GM19395 (cell line): Measurements from ENCODE around the gene MACO1.
"Not testable (repeated sequence)": the region's sequence is repeated elsewhere in the genome, so short reads cannot be mapped to it uniquely, and the experiment has no call there.

Source experiments
- ATAC-seq: cut with Tn5 transposase; IDR thresholded peaks from one replicate; pipeline ENCODE4 v1.9.1; 2021; ENCODE audit warnings: mild to moderate bottlenecking, moderate library complexity; ENCODE audit not compliant: unreplicated experiment

The MACO1 gene

GRCh38 chr1:25420715-25421114, 10.0 kb upstream of the MACO1 start, which contains the start of gene RHCE:
TSS of gene RHCE (minus strand) at chr1:25420825. CDS start at chr1:25420786, 39 bp downstream.
- not testable (repeated sequence) for ATAC-seq

- not testable (repeated sequence) for ATAC-seq
Measured at GRCh38 chr1:25423206-25423605, 7.5 kb upstream of the MACO1 start.

GRCh38 chr1:25425098-25426085, 5.3 kb upstream of the MACO1 start:
- ATAC-seq: no peak

DNA sequence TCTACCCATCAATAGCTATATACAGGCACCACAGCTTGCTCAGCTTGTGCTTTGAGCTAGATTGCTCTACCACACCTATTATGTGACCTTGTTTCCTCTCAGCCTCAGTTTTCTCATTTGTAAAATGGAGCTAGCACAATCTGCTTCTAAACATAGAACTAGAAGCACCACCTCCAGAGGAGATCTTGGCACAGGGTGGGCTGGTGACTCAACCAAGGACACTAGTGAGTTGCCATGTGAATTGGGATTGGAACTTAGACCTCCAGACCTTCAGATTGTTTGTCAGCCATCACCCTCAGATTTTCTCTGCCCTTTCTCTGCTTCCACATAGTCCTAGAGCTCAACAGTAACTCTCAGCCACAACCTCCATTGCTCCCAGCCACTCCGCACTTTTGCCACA, 3.0 kb upstream of the MACO1 start:
- ATAC-seq: no peak

DNA sequence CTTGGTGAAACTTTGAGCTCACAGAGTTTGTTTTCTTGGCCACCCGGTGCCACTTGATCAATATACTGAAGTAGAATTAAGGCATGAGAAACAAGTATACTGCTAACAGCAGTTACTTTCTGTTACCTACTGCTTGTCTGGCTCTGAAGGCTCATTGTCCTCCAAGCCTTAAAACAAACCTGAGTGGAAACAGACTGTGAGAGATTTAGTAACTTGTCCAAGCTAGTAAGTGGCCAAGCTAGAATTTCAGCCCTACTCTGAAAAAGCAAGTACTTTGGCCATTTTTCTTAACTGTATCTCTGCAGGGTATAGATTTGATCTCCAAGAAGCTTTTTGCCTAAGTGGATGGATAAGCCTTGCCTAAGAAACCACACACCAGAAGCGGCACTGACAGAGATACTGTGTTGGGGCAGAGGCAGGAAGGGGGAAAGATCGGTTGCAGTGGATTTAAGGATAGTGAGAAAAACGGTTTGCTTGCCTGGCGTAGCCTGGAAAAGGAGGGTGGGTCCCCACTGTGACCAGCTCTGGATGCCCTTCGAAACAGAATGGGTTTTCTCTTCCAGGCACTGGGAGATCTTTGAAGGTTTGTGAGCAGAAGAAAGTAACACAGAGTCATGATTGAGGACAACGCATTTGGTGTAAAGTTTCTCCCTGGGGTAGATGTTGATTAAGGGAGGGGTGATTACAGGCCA, 2.1 kb upstream of the MACO1 start:
- no peak for ATAC-seq

DNA sequence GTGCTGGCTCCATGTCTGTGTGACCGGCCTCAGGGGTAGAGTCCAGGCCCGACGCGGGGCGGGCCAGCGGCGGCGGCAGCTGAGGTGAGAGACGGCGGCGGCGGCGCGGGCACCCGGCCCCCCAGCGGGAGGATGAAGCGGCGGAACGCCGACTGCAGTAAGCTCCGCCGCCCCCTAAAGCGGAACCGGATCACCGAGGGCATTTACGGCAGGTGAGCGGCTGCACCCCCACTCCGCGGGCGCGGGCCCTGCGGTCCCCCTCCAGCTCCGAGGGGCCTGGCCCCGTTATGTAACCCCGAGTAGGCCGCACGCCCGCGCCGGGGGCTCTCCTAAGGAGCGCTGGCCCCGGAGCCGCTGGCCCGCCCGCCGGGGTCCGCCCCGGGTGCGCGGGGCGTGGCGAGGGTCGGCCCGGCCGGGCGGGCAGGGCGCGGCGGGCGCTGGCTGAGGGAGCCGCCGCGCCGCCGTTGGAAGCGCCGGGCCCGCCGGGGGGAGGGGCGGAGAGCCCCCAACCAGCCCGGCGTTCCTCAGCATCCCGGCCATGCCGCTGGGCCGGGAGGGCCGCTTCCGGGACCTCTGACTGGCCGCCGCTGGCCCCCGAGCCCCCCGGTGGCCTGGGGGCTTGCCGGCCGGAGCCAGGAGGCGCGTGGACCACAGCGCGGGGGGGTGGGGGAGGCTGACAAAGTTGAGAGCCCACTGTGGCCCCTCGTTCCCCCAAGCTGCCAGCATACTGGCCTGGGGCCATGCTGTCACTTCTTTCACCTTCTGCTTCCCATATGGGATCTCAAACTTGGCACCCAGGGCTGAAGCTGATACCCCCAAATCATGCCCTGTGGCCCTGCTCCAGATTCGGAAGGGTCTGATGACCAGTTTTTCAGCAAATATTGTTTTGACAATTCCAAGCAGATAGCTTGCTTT, 527 bp downstream of the MACO1 start:
- ATAC-seq: peak; percentile 33

DNA sequence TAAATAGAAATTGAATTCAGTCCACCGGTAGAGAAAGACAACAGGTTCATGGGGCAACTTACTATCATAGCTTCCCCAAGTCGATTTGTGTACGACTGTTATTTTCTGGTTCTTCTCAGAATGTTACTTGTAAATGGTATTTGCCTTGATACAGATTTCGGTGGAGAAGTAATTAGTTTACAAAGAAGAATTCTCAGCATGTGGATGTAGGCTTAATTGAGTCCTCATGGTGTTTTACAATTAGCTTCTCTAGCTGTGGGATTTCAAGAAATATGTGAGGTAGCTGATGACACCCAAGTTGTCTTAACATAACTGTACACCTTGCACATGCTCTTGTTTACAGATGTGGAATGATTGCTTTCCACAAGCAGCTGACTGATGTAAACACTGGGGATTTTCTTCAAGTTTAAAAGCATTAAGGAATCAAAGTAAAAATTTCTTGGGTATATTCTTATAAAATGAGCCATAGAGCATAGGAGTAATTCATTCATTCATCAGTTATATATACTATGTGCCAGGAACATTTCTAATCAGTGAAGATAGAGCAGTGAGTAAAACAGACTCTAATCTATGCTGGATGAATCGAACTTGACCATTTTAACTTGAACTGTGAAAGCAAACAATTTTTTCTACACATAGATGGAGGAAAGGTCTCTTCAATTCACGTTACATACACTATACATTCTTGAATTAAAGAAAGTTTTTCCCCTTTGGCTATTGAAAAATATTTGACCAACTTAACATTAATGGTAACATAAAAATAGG, 1.4 kb downstream of the MACO1 start:
- no peak for ATAC-seq

- no peak for ATAC-seq
Measured at GRCh38 chr1:25432749-25433388, 2.2 kb downstream of the MACO1 start.

DNA sequence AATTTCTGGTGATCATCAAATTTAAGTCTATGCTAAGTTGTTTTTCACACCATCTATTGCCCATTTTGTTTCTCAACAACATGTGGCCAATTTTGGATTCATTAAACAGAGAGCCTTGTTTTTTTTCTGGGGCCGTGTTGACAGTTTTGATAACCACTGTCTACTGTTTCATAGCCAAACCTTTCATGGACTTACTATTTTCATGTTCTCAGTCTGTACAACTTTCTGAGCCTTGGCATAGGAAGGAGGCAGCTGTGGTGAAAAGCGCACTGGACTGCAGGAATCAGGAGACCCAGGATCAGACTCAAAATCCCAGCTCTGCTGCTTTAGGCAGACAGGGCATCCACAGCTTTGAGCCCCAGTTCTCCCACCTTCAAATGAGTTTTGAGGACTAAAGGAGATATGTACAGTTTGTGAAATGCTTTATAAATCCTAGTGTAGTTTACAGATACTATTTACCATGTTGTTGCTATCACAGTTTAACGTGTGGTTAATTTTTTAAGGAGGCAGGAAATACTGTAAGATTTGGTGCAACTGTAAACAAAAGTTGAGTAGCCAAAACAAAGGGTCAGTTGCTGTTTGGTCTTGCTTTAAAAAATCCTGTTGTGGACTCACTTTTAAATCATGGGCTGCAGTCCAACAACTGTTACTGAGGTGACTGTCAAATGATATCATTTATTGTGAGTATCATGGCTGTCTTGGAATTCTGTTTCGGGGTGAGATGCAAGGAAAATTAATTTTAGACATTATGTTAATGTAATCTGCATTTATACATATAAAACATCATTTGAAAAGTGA, 2.9 kb downstream of the MACO1 start:
- no peak for ATAC-seq

DNA sequence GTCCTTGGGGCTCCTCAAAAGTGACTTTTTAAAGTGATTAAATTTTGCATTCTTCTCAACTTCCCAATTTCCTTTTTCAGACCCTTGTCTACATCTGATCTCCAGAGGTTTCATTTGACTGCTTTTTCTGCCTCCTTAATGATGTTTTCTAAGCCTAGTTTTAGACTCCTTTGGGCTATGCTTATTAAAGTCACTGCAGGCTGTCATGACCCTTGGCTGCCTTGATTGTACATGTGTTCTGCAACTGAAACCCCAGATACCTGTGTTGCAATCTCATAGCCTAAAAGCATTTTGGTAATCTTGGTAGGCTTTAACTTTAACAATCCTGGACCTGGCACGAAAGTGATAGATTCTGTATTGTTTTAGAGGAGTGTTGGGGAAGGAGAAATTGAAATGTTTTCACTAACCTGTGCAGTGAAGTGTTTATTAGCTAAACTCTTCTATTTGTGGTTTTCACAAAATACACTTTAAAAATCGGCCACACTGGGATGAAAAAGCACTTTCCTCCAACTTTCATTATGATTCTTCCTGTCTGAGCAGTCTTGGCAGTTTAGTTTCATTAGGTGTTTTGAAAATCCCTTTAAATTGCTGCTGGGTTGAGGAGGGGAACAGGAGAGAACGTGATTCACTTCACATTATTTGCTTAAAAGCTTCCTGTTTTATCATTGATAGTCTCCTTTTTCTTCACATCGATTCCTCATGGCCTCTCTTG, 4.9 kb downstream of the MACO1 start:
- no peak for ATAC-seq

- ATAC-seq: no peak
Measured at GRCh38 chr1:25437672-25438071, 7.0 kb downstream of the MACO1 start.

DNA sequence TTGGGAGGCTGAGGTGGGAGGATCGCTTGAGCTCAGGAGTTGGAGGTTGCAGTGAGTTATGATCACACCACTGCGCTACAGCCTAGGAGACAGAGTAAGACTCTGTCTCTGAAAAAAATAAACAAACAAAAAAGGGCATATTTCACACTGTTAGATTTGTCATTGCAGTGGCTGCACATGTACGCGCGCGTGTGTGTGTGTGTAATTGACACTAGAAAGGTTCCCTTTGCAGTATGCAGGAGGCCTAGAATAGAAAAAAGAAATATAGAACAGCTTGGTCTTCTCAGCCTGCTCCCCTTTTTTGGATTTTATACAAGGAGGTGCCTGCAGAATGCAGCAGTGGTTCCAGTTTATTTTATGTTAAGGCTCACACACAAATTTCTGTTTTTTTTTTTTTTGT, 8.6 kb downstream of the MACO1 start:
- no peak for ATAC-seq

DNA sequence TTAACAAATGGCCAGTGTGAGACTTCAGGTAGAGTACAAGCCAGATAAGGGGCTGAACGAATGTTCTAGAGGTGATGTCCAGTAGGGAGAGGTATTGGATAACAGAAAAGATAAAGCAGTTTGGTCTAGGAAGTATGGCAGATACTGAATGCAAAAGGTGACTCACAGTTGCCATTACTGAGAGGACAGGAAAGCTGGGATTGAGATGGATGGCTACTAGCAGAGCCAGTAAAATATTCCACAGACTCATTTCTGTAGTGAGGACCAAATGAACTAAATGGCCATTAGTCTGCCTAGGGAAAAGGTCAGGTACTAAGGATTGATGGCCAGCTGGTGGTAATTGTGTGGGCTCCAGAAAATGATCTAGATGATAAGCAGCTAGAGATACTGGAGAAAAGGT, 11.5 kb downstream of the MACO1 start:
- no peak for ATAC-seq

GRCh38 chr1:25443030-25443699, 12.5 kb downstream of the MACO1 start:
- no peak for ATAC-seq

DNA sequence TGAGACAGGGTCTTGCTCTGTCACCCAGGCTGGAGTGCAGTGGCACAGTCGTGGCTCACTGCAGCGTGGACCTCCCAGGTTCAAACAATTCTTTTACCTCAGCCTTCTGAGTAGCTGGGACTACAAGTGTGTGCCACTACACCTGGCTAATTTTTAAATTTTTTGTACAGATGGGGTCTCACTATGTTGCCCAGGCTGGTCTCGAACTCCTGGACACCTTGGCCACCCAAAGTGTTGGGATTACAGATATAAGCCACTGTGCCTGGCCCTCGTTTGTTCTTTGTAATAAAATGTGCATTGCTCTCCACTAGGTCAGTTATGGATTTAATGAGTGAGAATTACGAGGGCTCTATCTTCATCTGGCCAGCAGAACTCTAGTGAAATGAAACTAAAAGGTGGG, 13.9 kb downstream of the MACO1 start:
- ATAC-seq: not testable (repeated sequence)

DNA sequence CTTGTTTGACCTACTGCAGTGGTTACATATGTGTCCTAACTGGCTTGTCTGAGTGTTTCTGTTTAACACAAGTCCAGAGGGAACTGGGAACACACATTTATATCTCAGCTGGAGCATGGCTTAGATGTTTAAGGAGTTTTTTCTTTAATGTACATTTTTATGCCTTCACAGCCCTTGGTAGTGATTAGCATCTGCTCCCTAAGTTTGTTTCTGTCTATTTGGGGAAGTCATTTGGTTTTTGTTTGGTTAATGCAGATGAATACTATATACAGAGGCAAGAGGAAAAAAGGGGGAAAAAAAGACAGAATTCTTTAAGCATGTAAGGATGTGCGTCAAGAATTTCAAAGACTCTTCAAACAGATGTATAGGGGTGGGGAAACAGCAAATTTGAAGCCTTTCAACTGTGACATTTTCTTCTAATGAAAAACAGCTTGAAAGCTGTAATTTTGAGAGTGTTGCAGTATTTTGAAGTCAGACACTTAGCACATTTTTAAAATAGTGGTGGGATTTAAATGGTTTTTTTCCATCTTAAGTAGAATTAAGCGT, 15.4 kb downstream of the MACO1 start:
- no peak for ATAC-seq

GRCh38 chr1:25447547-25447946, 16.9 kb downstream of the MACO1 start:
- peak; percentile 53 for ATAC-seq
